ENCODE results near the gene NFASC. TPM values are rescaled to one million over a fixed set of nuclear protein-coding genes. Genes with fewer than 3 reads are reported as not detected.

The NFASC gene
- total and polyA plus RNA-seq, 9 of the 15 experiments (the other 6 are each of a cell fraction or from before 2014, with no cell fraction given) = 0.03 to 0.16 (median 0.06) TPM; not detected in 6

- no peak for TF ChIP-seq CREB3 (tag; conservative IDR thresholded peaks at IDR 0.05; ENCODE audit: low read depth)
- no peak for TF ChIP-seq ZNF561 (CRISPR knock-in tag; conservative IDR thresholded peaks at IDR 0.05)
- TF ChIP-seq ZNF445 (CRISPR knock-in tag; IDR thresholded peaks at IDR 0.05; ENCODE audit: low read depth) = no peak
These were observed 23.4 kb downstream of the NFASC start (continued) for GRCh38 chr1:204894031-204894430.

- Histone ChIP-seq H3K9me1 (ENCODE audit: control insufficient read depth, insufficient read depth, low read length) (no peaks in the 10 kb centered on the region), H3K27ac (ENCODE audit: extremely low read depth, low read depth, low read length) (no peak overlapping the region), H3K79me2 (ENCODE audit: control insufficient read depth, insufficient read depth, low read length) (no peaks in the 10 kb centered on the region), H3K4me2 (ENCODE audit: insufficient read depth, low read length) (no peak overlapping the region), H2AFZ (ENCODE audit: low read depth, low read length) (no peak overlapping the region), H3K36me3 (ENCODE audit: control insufficient read depth, insufficient read depth, low read length) (no peaks in the 10 kb centered on the region), H3K4me1 (replicated peaks in 1 of 2; ENCODE audit: control insufficient read depth in 2 of 2, insufficient read depth in 2 of 2, low read length in 2 of 2) (no peaks in the 10 kb centered on the region), H4K20me1 (replicated peaks; ENCODE audit: control insufficient read depth, insufficient read depth, low read length) (no peaks in the 10 kb centered on the region), H3K27me3 (ENCODE audit: control insufficient read depth in 2 of 2, insufficient read depth in 2 of 2, low read length in 2 of 2) (peaks cover 24 to 48% of the 10 kb centered on the region in 2 experiments), H3K4me3 (no peak overlapping the region), H3K9ac (ENCODE audit: insufficient read depth in 1 of 2, low read depth in 2 of 2, low read length in 2 of 2) (no peak overlapping the region), H3K9me3 (replicated peaks; ENCODE audit: control insufficient read depth, insufficient read depth, low read depth, low read length) (no peaks in the 10 kb centered on the region)
- intact Hi-C loops (cut with micrococcal nuclease) (no loop called here), in situ Hi-C loops (cut with MboI) (no loop called here)
- DNase-seq (ENCODE audit: extremely low read depth in 1 of 4, low spot score in 3 of 4) (no peak), FAIRE-seq (no peak), ATAC-seq (no peak)
- no TSS peak for BruUV-seq (replicated peaks)
- POLR2A ChIA-PET = interaction anchor here (0.9 kb wide), 1 partner anchor 27 kb away, joined by 3 read pairs; no protein-coding TSS in a partner anchor
- 6% methylated on average over 1 of the region's 1 CpG for WGBS (ENCODE audit: insufficient coverage, low coverage, missing lambda C conversion rate)
- TF ChIP-seq FOXP1 (CRISPR knock-in tag; IDR thresholded peaks at IDR 0.05) (no peak), LARP7 (IDR thresholded peaks at IDR 0.05) (no peak), SRSF7 (optimal IDR thresholded peaks at IDR 0.05; ENCODE audit: low read depth, low read length) (no peak), BRD4 (IDR thresholded peaks at IDR 0.05) (no peak), ZNF431 (CRISPR knock-in tag; IDR thresholded peaks at IDR 0.05) (no peak), GTF2F1 (IDR thresholded peaks at IDR 0.05; ENCODE audit: low read depth, low read length) (no peak), ZKSCAN8 (CRISPR knock-in tag; IDR thresholded peaks at IDR 0.05) (no peak), ZNF408 (CRISPR knock-in tag; IDR thresholded peaks at IDR 0.05; ENCODE audit: low read depth) (no peak), NR2C2 (CRISPR knock-in tag; IDR thresholded peaks at IDR 0.05) (no peak), NR2C2 (tag; IDR thresholded peaks at IDR 0.05) (no peak), ZNF507 (tag; conservative IDR thresholded peaks at IDR 0.05) (no peak)
- CTCF ChIA-PET (ENCODE audit: low intra/inter-chr PET ratio) = interaction anchor here (1.2 kb wide), 1 partner anchor 88 kb away, joined by 4 read pairs; no protein-coding TSS in a partner anchor
These were observed 23.9 kb downstream of the NFASC start for GRCh38 chr1:204894606-204895005.

Data from K562 (cell line).